Measurements from ENCODE around the gene CCDC63. TPM values are rescaled to one million over a fixed set of nuclear protein-coding genes. Genes with fewer than 3 reads are reported as not detected.

Gene CCDC63
- total and polyA plus RNA-seq, 2 of the 13 experiments (the other 11 are each of a cell fraction or from before 2014, with no cell fraction given) = not detected

- BruUV-seq (replicated peaks) = no TSS peak
- ATAC-seq = no peak
- Histone ChIP-seq H3K9ac (ENCODE audit: insufficient read depth, low read depth, low read length) (no peak overlapping the region), H2AFZ (ENCODE audit: low read length) (no peak overlapping the region), H3K9me3 (ENCODE audit: low read length) (no peaks in the 10 kb centered on the region), H3K4me3 (replicated peaks in 1 of 3; ENCODE audit: insufficient read depth in 1 of 3, low read depth in 2 of 3, low read length in 3 of 3) (no peak overlapping the region), H4K20me1 (ENCODE audit: insufficient read depth, low read length) (no peaks in the 10 kb centered on the region), H3K79me2 (ENCODE audit: insufficient read depth, low read length) (no peaks in the 10 kb centered on the region), H3K27ac (ENCODE audit: extremely low read length, insufficient read depth, low read length) (no peak overlapping the region), H3K4me1 (ENCODE audit: insufficient read depth, low read length) (no peaks in the 10 kb centered on the region), H3K27me3 (ENCODE audit: control insufficient read depth in 1 of 2, insufficient read depth in 2 of 2, low read length in 2 of 2) (peaks cover 0 to 7% of the 10 kb centered on the region in 2 experiments; a peak in 2 of 5 replicates), H3K36me3 (replicated peaks in 1 of 2; ENCODE audit: control insufficient read depth in 1 of 2, insufficient read depth in 2 of 2, low read length in 2 of 2) (no peaks in the 10 kb centered on the region), H3K4me2 (ENCODE audit: low read depth, low read length) (no peak overlapping the region)
- intact Hi-C loops (cut with micrococcal nuclease; ENCODE audit: unreplicated experiment) = no loop called here
- FAIRE-seq = no peak
- POLR2A ChIA-PET = no interaction called here
- WGBS (ENCODE audit: low lambda C conversion rate) = 4% methylated on average over 2 of the region's 2 CpGs
- DNase-seq (ENCODE audit: low spot score) = no peak
- TF ChIP-seq ZBTB1 (CRISPR knock-in tag; IDR thresholded peaks at IDR 0.05; ENCODE audit: borderline replicate concordance) = no peak
- TF ChIP-seq ZNF737 (CRISPR knock-in tag; IDR thresholded peaks at IDR 0.05; ENCODE audit: borderline replicate concordance) = no peak
- no peak for TF ChIP-seq IKZF4 (CRISPR knock-in tag; IDR thresholded peaks at IDR 0.05; ENCODE audit: borderline replicate concordance, low read depth, not compliant biosample characterization)
- TF ChIP-seq ZNF329 (CRISPR knock-in tag; IDR thresholded peaks at IDR 0.05; ENCODE audit: low read depth) = peak; percentile 91
- in situ Hi-C loops (cut with HindIII; ENCODE audit: extremely low pct_ligation_motif_present, low pct_unique_long_range_greater_than_20kb) = no loop called here
- CTCF ChIA-PET (ENCODE audit: low intra/inter-chr PET ratio, low total read pairs) = no interaction called here
These were observed 27.6 kb downstream of the CCDC63 start for GRCh38 chr12:110874351-110874750.

DNA sequence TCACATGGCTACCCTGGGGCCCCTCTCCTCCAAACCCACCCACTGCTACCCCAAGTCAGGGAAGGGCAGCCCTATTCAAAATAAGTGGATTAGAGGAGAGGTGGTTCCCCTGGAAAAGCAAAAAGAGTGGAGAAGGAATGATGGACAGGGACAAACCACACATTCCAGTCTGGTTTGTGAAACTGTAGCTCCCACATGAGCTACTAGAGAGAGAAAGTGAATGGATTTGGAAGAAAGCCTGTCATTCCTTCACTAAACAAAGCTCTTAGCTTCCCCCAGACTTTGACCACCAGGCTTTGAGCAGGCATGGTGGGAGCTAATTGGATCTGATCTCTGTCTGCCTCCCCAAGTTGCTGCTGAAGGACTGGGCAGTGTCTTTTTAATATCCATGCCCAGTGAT, 28.0 kb downstream of the CCDC63 start:
- DNase-seq (ENCODE audit: low spot score) (no peak), ATAC-seq (no peak), FAIRE-seq (no peak)
- in situ Hi-C loops (cut with HindIII; ENCODE audit: extremely low pct_ligation_motif_present, low pct_unique_long_range_greater_than_20kb) = no loop called here
- H2AFZ ChIP-seq (ENCODE audit: low read length) = no peak overlapping the region
- no peak overlapping the region for H3K9ac ChIP-seq (ENCODE audit: insufficient read depth, low read depth, low read length)
- H3K27me3 ChIP-seq (ENCODE audit: control insufficient read depth in 1 of 2, insufficient read depth in 2 of 2, low read length in 2 of 2) = peaks cover 0 to 7% of the 10 kb centered on the region in 2 experiments; a peak in 2 of 5 replicates
- ChIA-PET CTCF (ENCODE audit: low intra/inter-chr PET ratio, low total read pairs) (no interaction called here), POLR2A (no interaction called here)
- H3K4me1 ChIP-seq (ENCODE audit: insufficient read depth, low read length) = no peaks in the 10 kb centered on the region
- H3K4me2 ChIP-seq (ENCODE audit: low read depth, low read length) = no peak overlapping the region
- intact Hi-C loops (cut with micrococcal nuclease; ENCODE audit: unreplicated experiment) = no loop called here
- H3K27ac ChIP-seq (ENCODE audit: extremely low read length, insufficient read depth, low read length) = no peak overlapping the region
- H3K9me3 ChIP-seq (ENCODE audit: low read length) = no peaks in the 10 kb centered on the region
- BruUV-seq (replicated peaks) = no TSS peak
- no peak overlapping the region for H3K4me3 ChIP-seq (replicated peaks in 1 of 3; ENCODE audit: insufficient read depth in 1 of 3, low read depth in 2 of 3, low read length in 3 of 3)
- no peaks in the 10 kb centered on the region for H3K36me3 ChIP-seq (replicated peaks in 1 of 2; ENCODE audit: control insufficient read depth in 1 of 2, insufficient read depth in 2 of 2, low read length in 2 of 2)
- H4K20me1 ChIP-seq (ENCODE audit: insufficient read depth, low read length) = no peaks in the 10 kb centered on the region
- no peaks in the 10 kb centered on the region for H3K79me2 ChIP-seq (ENCODE audit: insufficient read depth, low read length)
- TF ChIP-seq ZNF460 (CRISPR knock-in tag; IDR thresholded peaks at IDR 0.05; ENCODE audit: borderline replicate concordance) = no peak
- TF ChIP-seq, protein P1, sequence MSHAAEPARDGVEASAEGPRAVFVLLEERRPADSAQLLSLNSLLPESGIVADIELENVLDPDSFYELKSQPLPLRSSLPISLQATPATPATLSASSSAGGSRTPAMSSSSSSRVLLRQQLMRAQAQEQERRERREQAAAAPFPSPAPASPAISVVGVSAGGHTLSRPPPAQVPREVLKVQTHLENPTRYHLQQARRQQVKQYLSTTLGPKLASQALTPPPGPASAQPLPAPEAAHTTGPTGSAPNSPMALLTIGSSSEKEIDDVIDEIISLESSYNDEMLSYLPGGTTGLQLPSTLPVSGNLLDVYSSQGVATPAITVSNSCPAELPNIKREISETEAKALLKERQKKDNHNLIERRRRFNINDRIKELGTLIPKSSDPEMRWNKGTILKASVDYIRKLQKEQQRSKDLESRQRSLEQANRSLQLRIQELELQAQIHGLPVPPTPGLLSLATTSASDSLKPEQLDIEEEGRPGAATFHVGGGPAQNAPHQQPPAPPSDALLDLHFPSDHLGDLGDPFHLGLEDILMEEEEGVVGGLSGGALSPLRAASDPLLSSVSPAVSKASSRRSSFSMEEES (CRISPR knock-in tag; IDR thresholded peaks at IDR 0.05) = no peak
- no peak for TF ChIP-seq ZNF674 (CRISPR knock-in tag; IDR thresholded peaks at IDR 0.05; ENCODE audit: low read depth)
- TF ChIP-seq, protein P2, sequence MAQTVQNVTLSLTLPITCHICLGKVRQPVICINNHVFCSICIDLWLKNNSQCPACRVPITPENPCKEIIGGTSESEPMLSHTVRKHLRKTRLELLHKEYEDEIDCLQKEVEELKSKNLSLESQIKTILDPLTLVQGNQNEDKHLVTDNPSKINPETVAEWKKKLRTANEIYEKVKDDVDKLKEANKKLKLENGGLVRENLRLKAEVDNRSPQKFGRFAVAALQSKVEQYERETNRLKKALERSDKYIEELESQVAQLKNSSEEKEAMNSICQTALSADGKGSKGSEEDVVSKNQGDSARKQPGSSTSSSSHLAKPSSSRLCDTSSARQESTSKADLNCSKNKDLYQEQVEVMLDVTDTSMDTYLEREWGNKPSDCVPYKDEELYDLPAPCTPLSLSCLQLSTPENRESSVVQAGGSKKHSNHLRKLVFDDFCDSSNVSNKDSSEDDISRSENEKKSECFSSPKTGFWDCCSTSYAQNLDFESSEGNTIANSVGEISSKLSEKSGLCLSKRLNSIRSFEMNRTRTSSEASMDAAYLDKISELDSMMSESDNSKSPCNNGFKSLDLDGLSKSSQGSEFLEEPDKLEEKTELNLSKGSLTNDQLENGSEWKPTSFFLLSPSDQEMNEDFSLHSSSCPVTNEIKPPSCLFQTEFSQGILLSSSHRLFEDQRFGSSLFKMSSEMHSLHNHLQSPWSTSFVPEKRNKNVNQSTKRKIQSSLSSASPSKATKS (CRISPR knock-in tag; IDR thresholded peaks at IDR 0.05) = no peak
- TF ChIP-seq, protein P3, sequence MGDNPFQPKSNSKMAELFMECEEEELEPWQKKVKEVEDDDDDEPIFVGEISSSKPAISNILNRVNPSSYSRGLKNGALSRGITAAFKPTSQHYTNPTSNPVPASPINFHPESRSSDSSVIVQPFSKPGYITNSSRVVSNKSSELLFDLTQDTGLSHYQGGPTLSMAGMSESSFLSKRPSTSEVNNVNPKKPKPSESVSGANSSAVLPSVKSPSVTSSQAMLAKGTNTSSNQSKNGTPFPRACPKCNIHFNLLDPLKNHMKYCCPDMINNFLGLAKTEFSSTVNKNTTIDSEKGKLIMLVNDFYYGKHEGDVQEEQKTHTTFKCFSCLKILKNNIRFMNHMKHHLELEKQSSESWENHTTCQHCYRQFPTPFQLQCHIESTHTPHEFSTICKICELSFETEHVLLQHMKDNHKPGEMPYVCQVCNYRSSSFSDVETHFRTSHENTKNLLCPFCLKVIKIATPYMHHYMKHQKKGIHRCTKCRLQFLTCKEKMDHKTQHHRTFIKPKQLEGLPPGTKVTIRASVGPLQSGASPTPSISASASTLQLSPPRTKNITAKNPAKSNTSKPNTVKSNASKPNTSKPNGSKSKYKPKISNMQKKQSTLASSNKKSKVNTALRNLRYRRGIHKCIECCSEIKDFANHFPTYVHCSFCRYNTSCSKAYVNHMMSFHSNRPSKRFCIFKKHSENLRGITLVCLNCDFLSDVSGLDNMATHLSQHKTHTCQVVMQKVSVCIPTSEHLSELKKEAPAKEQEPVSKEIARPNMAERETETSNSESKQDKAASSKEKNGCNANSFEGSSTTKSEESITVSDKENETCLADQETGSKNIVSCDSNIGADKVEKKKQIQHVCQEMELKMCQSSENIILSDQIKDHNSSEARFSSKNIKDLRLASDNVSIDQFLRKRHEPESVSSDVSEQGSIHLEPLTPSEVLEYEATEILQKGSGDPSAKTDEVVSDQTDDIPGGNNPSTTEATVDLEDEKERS (CRISPR knock-in tag; IDR thresholded peaks at IDR 0.05) = no peak
- no peak for TF ChIP-seq ZNF205 (CRISPR knock-in tag; IDR thresholded peaks at IDR 0.05)
- TF ChIP-seq KDM3A (CRISPR knock-in tag; IDR thresholded peaks at IDR 0.05; ENCODE audit: low read depth) = no peak
- no peak for TF ChIP-seq AKAP8 (CRISPR knock-in tag; IDR thresholded peaks at IDR 0.05)
- no peak for TF ChIP-seq ETV6 (CRISPR knock-in tag; conservative IDR thresholded peaks at IDR 0.05)

All from HepG2 (cell line).